HG03066 (cell line): ENCODE data around the gene OPRD1.
"Not testable (repeated sequence)": the region's sequence is repeated elsewhere in the genome, so short reads cannot be mapped to it uniquely, and the experiment has no call there.

ENCODE experiments used
- ATAC-seq: cut with Tn5 transposase; IDR thresholded peaks from one replicate; pipeline ENCODE4 v1.9.1; 2021; ENCODE audit warnings: low read depth; ENCODE audit not compliant: unreplicated experiment

The OPRD1 gene

DNA sequence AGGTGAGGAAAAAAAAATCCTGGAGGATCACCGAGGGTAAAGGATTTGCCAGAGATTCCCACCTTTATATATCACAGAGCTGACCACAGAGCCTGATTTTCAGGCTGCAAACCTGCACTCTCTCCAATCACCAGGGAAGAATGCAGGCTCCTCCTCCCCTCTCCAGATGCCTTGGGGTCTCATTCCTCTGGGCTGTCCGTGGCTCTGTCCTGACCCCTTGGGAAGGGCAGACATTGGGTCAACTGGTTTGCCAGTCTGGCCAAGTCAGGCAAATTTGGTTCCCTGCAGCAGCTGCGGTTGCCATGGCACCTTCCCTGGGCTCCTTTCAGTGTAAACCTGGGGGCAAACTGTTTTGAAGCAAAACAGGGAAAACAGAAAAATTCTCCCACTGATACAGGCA, 11.6 kb upstream of the OPRD1 start:
- ATAC-seq, result no peak

DNA sequence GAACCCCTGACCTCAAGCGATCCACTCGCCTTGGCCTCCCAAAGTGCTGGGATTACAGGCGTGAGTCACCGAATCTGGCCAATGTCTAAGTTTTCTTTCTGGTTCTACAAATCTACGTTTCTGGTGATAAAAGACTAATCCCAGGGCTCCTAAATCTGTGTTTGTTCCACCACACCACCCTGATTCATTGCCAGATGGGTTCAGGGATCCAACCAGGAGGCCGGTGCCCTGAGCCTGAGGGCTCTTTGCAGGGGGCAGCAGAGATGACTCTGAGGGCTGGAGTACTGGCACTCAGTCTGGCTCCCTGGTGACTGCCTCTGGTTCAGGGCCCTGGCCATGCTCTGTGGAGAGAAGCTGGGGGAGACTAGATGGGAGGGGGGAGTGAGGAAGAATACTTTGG, 10.5 kb upstream of the OPRD1 start:
- no peak for ATAC-seq

GRCh38 chr1:28803051-28803450, 8.9 kb upstream of the OPRD1 start:
- no peak for ATAC-seq

DNA sequence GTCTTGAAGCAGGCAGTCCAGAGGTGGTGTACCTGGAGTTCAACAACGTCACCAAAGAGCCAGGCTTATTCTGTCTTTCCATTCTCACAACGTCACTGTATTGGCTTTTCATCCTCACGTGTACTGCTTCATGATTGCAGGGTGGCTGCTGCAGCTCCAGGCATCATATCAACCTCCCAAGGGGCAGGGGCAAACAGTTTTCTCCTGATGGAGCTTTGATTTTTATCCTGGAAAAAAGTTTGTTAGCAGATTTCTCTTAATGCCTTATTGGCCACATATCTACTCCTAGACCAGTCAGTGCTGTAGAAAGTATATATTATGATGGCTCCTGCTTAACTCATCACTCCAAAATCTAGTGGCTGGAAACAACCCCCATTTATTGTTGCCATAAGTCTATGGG, 8.3 kb upstream of the OPRD1 start:
- no peak for ATAC-seq

DNA sequence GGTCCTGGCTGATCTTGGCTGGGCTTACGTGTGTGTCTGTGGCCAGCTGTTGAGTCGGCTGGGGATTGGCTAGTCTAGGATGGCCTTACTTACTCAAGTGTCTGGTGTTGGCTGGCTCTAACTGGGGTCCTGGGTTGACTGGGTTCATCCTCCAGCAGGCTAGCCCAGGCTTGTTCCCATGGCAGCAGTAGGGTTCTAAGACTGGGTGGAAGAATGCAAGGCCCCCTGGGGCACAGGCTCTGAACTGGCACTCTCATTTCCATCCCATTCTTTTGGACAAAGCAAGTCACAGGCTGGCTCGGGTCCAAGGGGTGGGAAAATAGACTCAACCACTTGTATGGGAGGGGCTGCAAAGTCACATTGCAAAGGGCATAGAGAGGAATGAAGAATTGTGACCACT, 7.9 kb upstream of the OPRD1 start:
- no peak for ATAC-seq

DNA sequence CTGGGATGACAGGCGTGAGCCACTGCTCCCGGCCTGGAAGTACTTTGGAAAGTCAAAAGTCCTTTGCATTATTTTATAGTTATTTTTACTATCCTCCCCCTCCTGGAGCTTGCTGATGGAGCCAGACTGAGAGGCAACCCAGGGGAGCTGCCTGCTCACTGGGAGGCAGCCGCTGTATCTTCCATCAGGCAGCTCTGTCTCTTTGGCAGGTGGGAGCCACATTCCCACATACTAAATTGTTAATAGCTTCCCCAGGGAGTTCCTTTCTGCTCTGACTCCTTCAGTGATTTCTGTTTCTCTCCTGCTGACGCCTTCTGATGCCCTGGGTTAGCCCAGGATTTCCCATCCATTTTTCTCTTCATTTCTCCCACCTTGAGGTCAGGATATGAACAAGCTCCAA, 4.9 kb upstream of the OPRD1 start:
- ATAC-seq, result no peak

- no peak for ATAC-seq
Observed at GRCh38 chr1:28807986-28808385, 4.0 kb upstream of the OPRD1 start.

GRCh38 chr1:28811369-28811765, 603 bp upstream of the OPRD1 start:
- ATAC-seq, result no peak

- ATAC-seq, result no peak
Observed at GRCh38 chr1:28812669-28813468, 899 bp downstream of the OPRD1 start.

GRCh38 chr1:28813931-28814465, 2.0 kb downstream of the OPRD1 start:
- ATAC-seq, result no peak

- ATAC-seq, result no peak
Observed at GRCh38 chr1:28815533-28816185, 3.7 kb downstream of the OPRD1 start.

DNA sequence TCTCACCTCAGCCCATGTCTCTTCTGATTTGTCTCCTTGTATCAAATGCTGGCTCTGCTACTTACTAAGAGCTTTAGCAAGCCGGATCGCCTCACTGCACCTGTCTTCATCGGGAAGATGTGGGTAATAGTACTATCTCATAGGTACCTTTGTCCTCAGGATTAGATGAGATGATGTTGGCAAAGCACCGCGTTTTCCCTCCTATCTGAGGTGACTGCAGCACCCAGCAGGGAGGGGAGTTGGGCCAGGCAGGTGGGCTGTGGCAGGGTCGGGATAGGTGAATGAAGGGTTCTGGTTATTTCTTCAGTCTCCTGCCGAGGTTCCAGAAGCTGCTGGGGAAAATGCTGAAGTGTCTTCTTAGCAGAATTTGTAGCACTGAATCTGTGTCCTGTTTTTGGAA, 5.2 kb downstream of the OPRD1 start:
- ATAC-seq, result no peak

DNA sequence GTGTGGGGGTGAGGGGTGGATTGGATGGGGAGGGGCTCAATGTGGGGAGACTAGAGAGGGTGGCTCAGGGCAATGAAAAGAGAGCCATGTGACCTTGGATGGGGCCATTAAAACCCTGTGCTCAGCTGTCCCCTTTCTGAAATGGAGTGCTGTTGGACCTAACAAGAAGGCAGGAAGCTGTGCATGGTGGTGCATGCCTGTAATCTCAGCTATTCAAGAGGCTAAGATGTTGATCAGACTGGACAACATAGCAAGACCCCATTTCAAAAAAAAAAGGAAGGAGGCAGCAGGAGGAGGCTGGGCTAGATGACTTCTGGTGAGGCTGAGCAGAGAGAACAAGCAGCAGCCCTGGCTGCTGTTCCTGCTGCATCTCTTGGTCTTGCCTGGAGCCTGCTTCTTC, 7.0 kb downstream of the OPRD1 start:
- ATAC-seq, result no peak

GRCh38 chr1:28822799-28823198, 10.8 kb downstream of the OPRD1 start:
- no peak for ATAC-seq

DNA sequence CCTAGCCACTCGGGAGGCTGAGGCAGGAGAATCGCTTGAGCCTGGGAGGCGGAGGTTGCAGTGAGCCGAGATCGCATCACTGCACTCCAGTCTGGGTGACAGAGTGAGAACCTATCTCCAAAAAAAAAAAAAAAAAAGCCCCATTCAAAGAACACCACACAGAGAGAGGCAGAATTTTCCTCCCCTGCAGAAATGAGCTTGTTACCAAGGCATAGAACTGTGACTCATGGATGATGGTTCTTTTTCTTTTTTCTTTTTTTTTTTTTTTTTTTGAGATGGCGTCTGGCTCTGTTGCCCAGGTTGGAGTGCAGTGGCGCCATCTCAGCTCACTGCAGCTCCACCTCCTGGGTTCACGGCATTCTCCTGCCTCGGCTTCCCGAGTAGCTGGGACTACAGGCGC, 12.1 kb downstream of the OPRD1 start:
- not testable (repeated sequence) for ATAC-seq

GRCh38 chr1:28828227-28828858, 16.4 kb downstream of the OPRD1 start:
- not testable (repeated sequence) for ATAC-seq

DNA sequence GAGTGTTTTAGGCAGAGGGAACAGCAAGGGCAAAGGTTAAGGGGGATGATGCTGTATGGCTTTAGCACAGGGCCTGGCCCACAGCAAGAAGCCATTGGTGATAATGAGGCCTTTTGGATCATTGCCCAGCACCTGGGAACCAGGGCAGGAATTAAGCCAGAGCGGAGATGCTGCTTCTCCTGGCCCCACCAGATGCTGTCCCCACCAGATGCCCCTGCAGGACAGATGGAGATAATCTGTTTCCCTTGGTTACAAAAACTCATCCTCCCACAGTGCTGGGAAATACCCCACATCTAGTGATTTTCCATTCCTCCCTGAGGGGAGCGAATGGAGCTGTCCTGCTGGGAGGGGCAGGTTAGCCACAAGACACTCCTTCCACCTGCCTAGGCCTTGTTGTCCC, 18.8 kb downstream of the OPRD1 start:
- ATAC-seq, result no peak

DNA sequence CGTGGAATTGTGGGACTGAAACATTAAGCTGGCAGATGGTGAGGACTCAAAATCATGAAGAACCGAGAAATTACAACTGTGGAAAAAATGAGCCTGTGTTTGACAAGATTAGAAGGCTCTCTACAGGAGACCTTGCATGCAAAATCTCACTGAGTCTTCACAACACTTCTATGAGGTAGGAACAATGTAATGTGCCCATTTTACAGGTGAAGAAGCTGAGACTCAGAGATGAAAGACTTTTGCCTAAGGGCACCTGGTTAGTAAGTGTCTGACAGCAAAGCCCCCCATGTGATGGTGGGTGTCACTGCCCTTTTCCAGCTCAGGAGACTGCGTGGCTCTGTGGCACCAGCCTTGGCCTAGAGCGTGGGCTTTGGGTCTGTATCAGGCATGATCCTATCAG, 21.0 kb downstream of the OPRD1 start:
- no peak for ATAC-seq

DNA sequence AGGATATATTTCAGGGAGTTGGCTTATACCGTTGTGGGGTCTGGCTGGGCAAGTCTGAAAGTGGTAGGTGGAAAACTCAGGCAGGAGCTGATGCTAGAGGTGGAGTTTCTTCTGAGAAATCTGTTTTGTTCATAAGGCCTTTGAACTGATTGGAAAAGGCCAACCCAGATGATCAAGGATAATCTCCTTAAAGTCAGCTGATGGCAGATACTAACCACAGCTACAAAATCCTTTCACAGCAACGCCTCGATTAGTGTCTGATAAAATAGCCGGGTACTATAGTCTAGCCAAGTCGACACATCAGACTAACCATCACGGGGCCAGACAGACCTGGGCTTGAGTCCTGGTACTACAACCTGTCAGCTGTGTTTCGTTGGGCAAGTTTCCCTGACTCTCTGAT, 21.4 kb downstream of the OPRD1 start:
- no peak for ATAC-seq

DNA sequence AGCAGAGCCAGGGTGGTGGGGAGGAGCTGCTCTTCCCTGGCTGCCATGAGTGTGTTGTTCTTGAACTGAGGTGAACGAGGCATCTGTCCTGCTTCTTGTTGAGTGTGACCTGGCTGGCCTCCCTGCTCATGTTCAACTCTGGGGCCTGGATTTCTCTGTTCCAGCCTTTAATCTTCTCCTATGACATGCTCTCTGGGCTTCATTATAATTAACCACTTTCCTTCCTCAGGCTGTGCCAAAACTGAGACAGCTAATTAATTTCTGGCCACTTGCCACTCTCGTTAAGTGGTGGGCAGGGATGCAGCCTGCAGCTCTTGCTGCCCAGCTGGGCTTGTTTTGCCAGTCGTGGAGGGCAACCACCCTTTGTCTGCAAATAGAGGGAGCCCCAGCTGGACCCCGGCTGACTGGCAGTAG, 23.3 kb downstream of the OPRD1 start:
- ATAC-seq, result no peak

- ATAC-seq, result no peak
Observed at GRCh38 chr1:28836421-28836956, 24.5 kb downstream of the OPRD1 start.
